ENCODE results near the gene ARSB.

Gene ARSB

DNA sequence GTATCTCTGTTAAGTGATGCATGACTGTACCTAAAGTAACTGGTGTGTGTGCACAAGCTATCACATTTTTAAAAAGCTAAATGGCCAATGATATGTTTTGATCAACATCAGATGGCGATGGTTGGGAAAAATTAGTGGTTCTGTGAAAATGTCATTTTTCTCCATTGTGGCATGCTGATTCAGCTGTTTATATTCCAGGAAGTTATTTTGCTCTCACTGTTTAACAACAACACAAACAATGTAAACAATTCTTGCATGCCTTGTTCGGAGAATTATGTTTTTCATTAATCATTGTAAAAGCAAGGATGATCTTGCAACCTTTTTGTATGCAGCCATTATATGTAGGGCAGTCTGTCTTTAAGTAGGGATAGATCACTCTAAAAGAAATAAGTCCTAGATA is 230.5 kb downstream of the ARSB start:
- H3K36me3 ChIP-seq, result no peaks in the 10 kb centered on the region
- no peaks in the 10 kb centered on the region for H3K9me3 ChIP-seq (ENCODE audit: severe bottlenecking)
- TF ChIP-seq, protein P1, sequence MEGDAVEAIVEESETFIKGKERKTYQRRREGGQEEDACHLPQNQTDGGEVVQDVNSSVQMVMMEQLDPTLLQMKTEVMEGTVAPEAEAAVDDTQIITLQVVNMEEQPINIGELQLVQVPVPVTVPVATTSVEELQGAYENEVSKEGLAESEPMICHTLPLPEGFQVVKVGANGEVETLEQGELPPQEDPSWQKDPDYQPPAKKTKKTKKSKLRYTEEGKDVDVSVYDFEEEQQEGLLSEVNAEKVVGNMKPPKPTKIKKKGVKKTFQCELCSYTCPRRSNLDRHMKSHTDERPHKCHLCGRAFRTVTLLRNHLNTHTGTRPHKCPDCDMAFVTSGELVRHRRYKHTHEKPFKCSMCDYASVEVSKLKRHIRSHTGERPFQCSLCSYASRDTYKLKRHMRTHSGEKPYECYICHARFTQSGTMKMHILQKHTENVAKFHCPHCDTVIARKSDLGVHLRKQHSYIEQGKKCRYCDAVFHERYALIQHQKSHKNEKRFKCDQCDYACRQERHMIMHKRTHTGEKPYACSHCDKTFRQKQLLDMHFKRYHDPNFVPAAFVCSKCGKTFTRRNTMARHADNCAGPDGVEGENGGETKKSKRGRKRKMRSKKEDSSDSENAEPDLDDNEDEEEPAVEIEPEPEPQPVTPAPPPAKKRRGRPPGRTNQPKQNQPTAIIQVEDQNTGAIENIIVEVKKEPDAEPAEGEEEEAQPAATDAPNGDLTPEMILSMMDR (IDR thresholded peaks at IDR 0.05; ENCODE audit: low read depth, low read length), result no peak
- no peak overlapping the region for H3K27ac ChIP-seq
- H3K4me3 ChIP-seq (ENCODE audit: low read depth, low read length), result no peak overlapping the region
- no peak for DNase-seq
- H3K27me3 ChIP-seq (ENCODE audit: insufficient read depth, low read depth, severe bottlenecking), result no peaks in the 10 kb centered on the region

DNA sequence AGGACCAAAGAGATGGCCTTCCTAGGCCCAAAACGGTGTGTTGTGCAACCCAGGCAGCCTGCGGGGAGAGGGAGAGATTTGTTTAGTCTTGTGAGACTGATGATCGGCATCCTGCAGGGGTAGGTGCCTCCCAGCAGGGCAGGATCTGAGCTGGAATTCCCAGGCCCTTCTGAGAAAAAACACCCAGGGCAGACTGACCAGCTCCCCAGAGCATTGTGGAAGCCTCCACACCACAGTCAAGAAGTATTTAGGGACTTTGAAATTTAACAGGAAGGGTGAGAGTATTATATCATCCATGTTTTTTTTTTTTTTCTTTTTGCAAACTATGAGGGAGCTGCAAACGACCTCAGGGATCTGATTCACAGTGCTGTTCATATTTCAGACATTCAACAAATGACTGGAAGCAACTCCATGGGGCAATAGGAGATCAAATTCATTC is 232.0 kb downstream of the ARSB start:
- DNase-seq, result no peak
- no peak overlapping the region for H3K4me3 ChIP-seq (ENCODE audit: low read depth, low read length)
- TF ChIP-seq, protein P1 (IDR thresholded peaks at IDR 0.05; ENCODE audit: low read depth, low read length), result no peak
- no peaks in the 10 kb centered on the region for H3K27me3 ChIP-seq (ENCODE audit: insufficient read depth, low read depth, severe bottlenecking)
- H3K9me3 ChIP-seq (ENCODE audit: severe bottlenecking), result no peaks in the 10 kb centered on the region
- no peaks in the 10 kb centered on the region for H3K36me3 ChIP-seq
- H3K27ac ChIP-seq, result no peak overlapping the region

DNA sequence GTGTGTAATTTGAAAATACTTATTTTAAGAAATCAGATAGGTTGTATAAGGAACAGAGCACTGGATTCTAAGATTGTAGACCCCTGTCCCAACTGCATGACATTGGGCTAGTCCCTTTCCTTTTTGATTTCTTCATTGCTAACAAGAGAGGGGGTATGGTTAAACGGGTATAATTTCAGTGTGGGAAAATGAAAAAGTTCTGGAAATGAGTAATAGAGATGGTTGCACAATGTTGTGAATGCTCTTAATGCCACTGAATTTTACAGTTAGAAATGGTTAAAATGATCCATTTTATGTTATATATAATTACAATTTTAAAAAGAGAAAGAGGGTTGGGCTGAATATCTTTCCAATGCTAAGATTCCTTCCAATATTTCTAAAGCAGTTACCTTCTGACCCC is 233.2 kb downstream of the ARSB start:
- no peak for DNase-seq
- H3K4me3 ChIP-seq (ENCODE audit: low read depth, low read length), result no peak overlapping the region
- H3K27me3 ChIP-seq (ENCODE audit: insufficient read depth, low read depth, severe bottlenecking), result no peaks in the 10 kb centered on the region
- TF ChIP-seq, protein P1 (IDR thresholded peaks at IDR 0.05; ENCODE audit: low read depth, low read length), result no peak
- no peaks in the 10 kb centered on the region for H3K36me3 ChIP-seq
- H3K9me3 ChIP-seq (ENCODE audit: severe bottlenecking), result no peaks in the 10 kb centered on the region
- no peak overlapping the region for H3K27ac ChIP-seq

DNA sequence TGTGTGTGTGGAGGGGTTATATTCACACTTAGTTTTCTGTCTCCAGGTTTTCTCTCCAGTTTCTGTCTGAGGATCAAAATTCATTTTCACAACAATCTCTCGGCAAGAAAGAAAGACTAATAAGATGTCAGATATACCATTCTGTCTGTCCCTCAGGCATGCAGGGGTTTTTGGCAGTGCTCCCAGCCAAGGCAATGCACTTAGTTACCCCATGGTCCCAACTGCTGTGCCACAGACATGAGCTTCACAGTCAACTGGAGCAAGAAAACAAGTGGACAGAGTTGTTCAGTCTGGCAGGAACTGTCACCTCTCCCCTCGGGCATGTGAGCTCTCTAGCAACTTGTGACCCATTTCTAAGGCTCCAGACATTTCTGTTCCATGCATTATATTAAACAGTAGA is 234.8 kb downstream of the ARSB start:
- no peaks in the 10 kb centered on the region for H3K36me3 ChIP-seq
- no peak overlapping the region for H3K4me3 ChIP-seq (ENCODE audit: low read depth, low read length)
- TF ChIP-seq, protein P1 (IDR thresholded peaks at IDR 0.05; ENCODE audit: low read depth, low read length), result no peak
- no peaks in the 10 kb centered on the region for H3K9me3 ChIP-seq (ENCODE audit: severe bottlenecking)
- no peak overlapping the region for H3K27ac ChIP-seq
- no peaks in the 10 kb centered on the region for H3K27me3 ChIP-seq (ENCODE audit: insufficient read depth, low read depth, severe bottlenecking)
- no peak for DNase-seq

DNA sequence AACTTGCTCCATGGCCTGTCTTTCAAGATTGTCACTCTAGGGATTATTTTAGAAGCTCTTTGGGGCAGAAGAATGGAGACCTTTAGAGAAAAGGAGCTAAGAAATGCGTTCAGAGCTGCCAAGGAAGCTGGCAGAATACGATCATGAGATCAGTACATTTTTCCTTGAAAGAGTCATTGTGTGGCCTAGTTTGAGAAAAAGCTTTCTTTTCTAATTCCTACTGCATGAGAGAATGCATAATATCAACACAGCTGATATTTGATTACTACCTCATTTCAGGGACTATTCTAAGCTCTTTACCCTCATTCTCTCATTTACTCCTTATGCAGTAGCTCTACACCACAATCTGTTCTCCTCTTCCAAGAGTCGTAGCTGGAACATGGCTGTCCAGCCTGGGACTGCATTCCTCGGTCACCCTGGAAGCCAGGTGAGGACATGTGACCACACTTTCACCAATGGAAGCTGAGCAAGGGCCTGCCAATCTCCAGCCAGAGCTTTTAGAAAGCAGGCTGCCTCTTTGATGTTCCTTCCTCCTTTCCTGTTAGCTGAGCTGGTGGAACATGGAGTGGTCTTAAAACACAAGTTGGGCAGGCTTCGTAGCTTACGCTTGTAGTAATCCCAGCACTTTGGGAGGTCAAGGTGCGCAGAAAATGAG is 237.3 kb downstream of the ARSB start:
- no peaks in the 10 kb centered on the region for H3K9me3 ChIP-seq (ENCODE audit: severe bottlenecking)
- no peaks in the 10 kb centered on the region for H3K36me3 ChIP-seq
- TF ChIP-seq, protein P1 (IDR thresholded peaks at IDR 0.05; ENCODE audit: low read depth, low read length), result no peak
- H3K4me3 ChIP-seq (ENCODE audit: low read depth, low read length), result no peak overlapping the region
- no peaks in the 10 kb centered on the region for H3K27me3 ChIP-seq (ENCODE audit: insufficient read depth, low read depth, severe bottlenecking)
- no peak for DNase-seq
- no peak overlapping the region for H3K27ac ChIP-seq

DNA sequence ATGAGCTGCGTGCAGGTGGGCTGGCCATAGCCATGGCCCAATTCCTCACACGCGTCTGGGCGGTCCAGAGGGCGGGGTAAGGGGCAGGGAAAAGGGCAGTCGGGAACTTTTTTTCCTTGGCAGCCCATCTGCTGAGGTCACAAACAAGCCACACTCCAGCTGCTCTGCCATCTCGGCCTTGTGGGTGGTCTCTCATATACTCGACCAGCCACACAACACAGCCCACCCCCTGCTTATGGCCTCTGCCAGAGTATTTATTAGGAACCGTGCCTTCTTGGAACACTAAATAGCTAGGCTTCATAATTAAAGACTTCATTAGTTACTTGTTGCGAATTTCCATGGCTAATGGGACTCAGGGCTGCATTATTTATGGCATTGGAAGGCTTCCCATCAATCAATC is 238.1 kb downstream of the ARSB start:
- no peak for DNase-seq
- H3K9me3 ChIP-seq (ENCODE audit: severe bottlenecking), result no peaks in the 10 kb centered on the region
- TF ChIP-seq, protein P1 (IDR thresholded peaks at IDR 0.05; ENCODE audit: low read depth, low read length), result no peak
- H3K4me3 ChIP-seq (ENCODE audit: low read depth, low read length), result no peak overlapping the region
- no peak overlapping the region for H3K27ac ChIP-seq
- H3K36me3 ChIP-seq, result no peaks in the 10 kb centered on the region
- H3K27me3 ChIP-seq (ENCODE audit: insufficient read depth, low read depth, severe bottlenecking), result no peaks in the 10 kb centered on the region

Measured in WERI-Rb-1 (cell line).